ENCODE data around the gene P2RY10. TPM values are rescaled to one million over a fixed set of nuclear protein-coding genes. Genes with fewer than 3 reads are reported as not detected.

P2RY10 gene
- total RNA-seq, 1 experiment from 2014 or later: not detected

DNA sequence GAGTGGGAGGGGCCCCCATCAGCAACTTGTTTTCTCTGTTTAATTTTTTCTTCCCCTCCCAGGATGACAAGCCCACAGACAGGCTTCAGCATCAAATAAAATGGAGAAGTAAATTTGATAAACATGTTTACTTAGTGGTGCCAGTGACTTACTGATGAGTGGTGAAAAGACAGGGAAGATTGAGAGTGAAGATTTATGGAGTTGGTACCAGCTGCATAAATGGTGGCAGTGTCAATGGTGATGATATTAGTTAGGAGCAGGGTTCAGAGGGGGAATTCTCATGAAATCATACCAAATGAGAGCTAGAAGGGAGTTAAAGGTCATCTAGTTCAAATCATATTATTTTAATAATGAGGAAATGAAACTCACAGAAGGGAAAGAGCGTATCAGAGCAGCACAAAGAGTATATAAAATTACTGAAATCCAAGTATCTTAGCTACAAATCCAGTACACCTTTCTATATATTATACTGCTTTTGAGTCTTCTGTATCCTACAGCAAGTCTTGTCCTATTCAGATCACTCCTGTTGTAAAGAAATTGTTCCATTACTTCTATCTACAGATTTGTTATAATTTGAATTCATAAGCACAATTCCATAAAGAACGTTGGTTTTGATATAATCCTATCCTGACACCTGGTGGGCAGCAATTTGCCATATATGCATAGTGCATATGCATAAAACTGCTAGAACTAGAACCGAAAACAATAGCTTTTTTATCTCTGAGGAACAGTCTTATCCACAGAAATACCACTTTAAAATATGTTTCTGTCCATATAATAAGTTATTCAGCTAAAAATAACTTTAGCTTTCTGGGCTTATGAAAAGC, 5.0 kb downstream of the P2RY10 start:
- no TSS peak for BruUV-seq (replicated peaks)
- no peaks in the 10 kb centered on the region for H3K36me3 ChIP-seq (ENCODE audit: control insufficient read depth in 1 of 2, insufficient read depth in 2 of 2, low read length in 2 of 2)
- ChIA-PET POLR2A (no interaction called here), RAD21 (ENCODE audit: low non-redundant PET in 1 of 2, low total read pairs in 2 of 2, uncharacterized antibody in 2 of 2, unreplicated experiment in 2 of 2) (no interaction called here), CTCF (no interaction called here)
- no peak overlapping the region for H3K9ac ChIP-seq (ENCODE audit: low read length)
- no peak overlapping the region for H3K27ac ChIP-seq (ENCODE audit: low read depth, low read length)
- H3K9me2 ChIP-seq (ENCODE audit: insufficient read depth): no peaks in the 10 kb centered on the region
- H3K79me2 ChIP-seq (ENCODE audit: insufficient read depth, low read length): no peaks in the 10 kb centered on the region
- H3K4me1 ChIP-seq (ENCODE audit: control insufficient read depth in 1 of 2, insufficient read depth in 2 of 2, low read length in 2 of 2): no peaks in the 10 kb centered on the region
- H3K9me3 ChIP-seq (ENCODE audit: control insufficient read depth in 1 of 2, insufficient read depth in 1 of 2, low read depth in 1 of 2, low read length in 2 of 2): no peaks in the 10 kb centered on the region; a peak in 1 of 4 replicates
- no peak overlapping the region for H3K4me2 ChIP-seq (ENCODE audit: low read length)
- no peaks in the 10 kb centered on the region for H3K27me3 ChIP-seq (ENCODE audit: insufficient read depth, low read length)
- H3K4me3 ChIP-seq (replicated peaks in 1 of 2; ENCODE audit: low read depth in 1 of 2, low read length in 2 of 2): no peak overlapping the region
- intact Hi-C loops (cut with micrococcal nuclease): no loop called here
- DNase-seq (ENCODE audit: low read depth, low spot score): no peak
- H4K20me1 ChIP-seq (ENCODE audit: insufficient read depth): no peaks in the 10 kb centered on the region; the same call in 1 of the 2 replicates
- no peak for TF ChIP-seq FOSL1 (IDR thresholded peaks at IDR 0.05; ENCODE audit: low read depth)
- no peak for TF ChIP-seq SIN3A (IDR thresholded peaks at IDR 0.05; ENCODE audit: low read depth)
- no peak for TF ChIP-seq POLR2A (IDR thresholded peaks at IDR 0.05; ENCODE audit: borderline replicate concordance, extremely low read depth, insufficient read depth, insufficient read length)
- no peak for TF ChIP-seq SRF (IDR thresholded peaks at IDR 0.05; ENCODE audit: low read depth)
- TF ChIP-seq, protein P1, sequence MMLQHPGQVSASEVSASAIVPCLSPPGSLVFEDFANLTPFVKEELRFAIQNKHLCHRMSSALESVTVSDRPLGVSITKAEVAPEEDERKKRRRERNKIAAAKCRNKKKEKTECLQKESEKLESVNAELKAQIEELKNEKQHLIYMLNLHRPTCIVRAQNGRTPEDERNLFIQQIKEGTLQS (IDR thresholded peaks at IDR 0.05): no peak
- TF ChIP-seq, protein P2, sequence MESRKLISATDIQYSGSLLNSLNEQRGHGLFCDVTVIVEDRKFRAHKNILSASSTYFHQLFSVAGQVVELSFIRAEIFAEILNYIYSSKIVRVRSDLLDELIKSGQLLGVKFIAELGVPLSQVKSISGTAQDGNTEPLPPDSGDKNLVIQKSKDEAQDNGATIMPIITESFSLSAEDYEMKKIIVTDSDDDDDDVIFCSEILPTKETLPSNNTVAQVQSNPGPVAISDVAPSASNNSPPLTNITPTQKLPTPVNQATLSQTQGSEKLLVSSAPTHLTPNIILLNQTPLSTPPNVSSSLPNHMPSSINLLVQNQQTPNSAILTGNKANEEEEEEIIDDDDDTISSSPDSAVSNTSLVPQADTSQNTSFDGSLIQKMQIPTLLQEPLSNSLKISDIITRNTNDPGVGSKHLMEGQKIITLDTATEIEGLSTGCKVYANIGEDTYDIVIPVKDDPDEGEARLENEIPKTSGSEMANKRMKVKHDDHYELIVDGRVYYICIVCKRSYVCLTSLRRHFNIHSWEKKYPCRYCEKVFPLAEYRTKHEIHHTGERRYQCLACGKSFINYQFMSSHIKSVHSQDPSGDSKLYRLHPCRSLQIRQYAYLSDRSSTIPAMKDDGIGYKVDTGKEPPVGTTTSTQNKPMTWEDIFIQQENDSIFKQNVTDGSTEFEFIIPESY (IDR thresholded peaks at IDR 0.05; ENCODE audit: extremely low read depth, insufficient replicate concordance, low read length): no peak
- TF ChIP-seq JUND (IDR thresholded peaks at IDR 0.05): no peak
- no peak overlapping the region for H2AFZ ChIP-seq (ENCODE audit: low read depth, low read length, poor library complexity, severe bottlenecking)
- ATAC-seq: no peak
